ENCODE measurements around the gene SHISA5. TPM values are rescaled to one million over a fixed set of nuclear protein-coding genes. Genes with fewer than 3 reads are reported as not detected.

SHISA5 gene
- polyA plus RNA-seq, 2 of the 4 experiments (the other 2 are of a cell fraction) = 87.5 to 94.3 TPM

DNA sequence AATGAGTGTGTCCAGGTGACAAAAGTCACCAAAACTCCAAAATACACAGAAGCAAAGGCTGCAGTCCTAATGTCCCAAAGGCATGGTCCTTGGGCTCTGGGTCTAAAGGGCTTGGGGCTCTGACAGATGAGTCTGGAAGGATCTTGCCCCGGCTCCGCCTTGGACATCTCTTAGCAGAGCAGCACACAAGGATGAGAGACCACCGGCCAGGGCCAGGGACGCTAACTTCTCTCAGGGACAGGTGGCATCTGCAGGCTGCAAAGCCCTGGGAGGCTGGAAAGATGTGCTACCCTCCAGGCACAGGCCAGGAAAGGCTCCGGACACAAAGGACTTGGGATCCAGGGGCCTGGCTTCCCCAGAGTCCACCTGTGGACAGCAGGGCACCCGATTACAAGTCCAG is 14.1 kb upstream of the SHISA5 start:
- CTCF ChIA-PET = no interaction called here
- Histone ChIP-seq H3K9me3 (no peaks in the 10 kb centered on the region), H3K4me3 (no peak overlapping the region), H3K4me2 (no peak overlapping the region), H3K27ac (no peak overlapping the region), H3K4me1 (no peaks in the 10 kb centered on the region)
- no peak; a peak in 1 of 6 replicates for ATAC-seq
- TF ChIP-seq JUNB (IDR thresholded peaks at IDR 0.05) (no peak), RCOR1 (IDR thresholded peaks at IDR 0.05; ENCODE audit: low read depth, low read length) (no peak), RARB (CRISPR knock-in tag; IDR thresholded peaks at IDR 0.05) (no peak), KDM5A (IDR thresholded peaks at IDR 0.05) (no peak), CBX8 (IDR thresholded peaks at IDR 0.05) (no peak), ZNF302 (CRISPR knock-in tag; IDR thresholded peaks at IDR 0.05) (no peak), ZSCAN20 (CRISPR knock-in tag; IDR thresholded peaks at IDR 0.05) (no peak), NFE2L2 (conservative IDR thresholded peaks at IDR 0.05; ENCODE audit: low read length) (no peak), HOXB5 (CRISPR knock-in tag; IDR thresholded peaks at IDR 0.05) (no peak), HDAC2 (IDR thresholded peaks at IDR 0.05) (no peak), KDM1A (IDR thresholded peaks at IDR 0.05; ENCODE audit: low read depth) (no peak), GATA3 (IDR thresholded peaks at IDR 0.05; ENCODE audit: borderline replicate concordance) (no peak), HEYL (CRISPR knock-in tag; IDR thresholded peaks at IDR 0.05) (no peak), JUN (IDR thresholded peaks at IDR 0.05) (no peak), EP300 (IDR thresholded peaks at IDR 0.05) (no peak), MAZ (IDR thresholded peaks at IDR 0.05; ENCODE audit: borderline replicate concordance, low read depth, low read length) (no peak)
- TF ChIP-seq, protein P1, sequence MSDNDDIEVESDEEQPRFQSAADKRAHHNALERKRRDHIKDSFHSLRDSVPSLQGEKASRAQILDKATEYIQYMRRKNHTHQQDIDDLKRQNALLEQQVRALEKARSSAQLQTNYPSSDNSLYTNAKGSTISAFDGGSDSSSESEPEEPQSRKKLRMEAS (IDR thresholded peaks at IDR 0.05) = no peak
- TF ChIP-seq, protein P2, sequence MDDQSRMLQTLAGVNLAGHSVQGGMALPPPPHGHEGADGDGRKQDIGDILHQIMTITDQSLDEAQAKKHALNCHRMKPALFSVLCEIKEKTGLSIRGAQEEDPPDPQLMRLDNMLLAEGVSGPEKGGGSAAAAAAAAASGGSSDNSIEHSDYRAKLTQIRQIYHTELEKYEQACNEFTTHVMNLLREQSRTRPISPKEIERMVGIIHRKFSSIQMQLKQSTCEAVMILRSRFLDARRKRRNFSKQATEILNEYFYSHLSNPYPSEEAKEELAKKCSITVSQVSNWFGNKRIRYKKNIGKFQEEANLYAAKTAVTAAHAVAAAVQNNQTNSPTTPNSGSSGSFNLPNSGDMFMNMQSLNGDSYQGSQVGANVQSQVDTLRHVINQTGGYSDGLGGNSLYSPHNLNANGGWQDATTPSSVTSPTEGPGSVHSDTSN (IDR thresholded peaks at IDR 0.05) = no peak
- 80% methylated on average over 4 of the region's 6 CpGs for WGBS (ENCODE audit: missing lambda C conversion rate)
- DNase-seq (ENCODE audit: low read depth in 1 of 2, low spot score in 1 of 2) = no peak
- POLR2A ChIA-PET = no interaction called here
- FAIRE-seq = no peak

DNA sequence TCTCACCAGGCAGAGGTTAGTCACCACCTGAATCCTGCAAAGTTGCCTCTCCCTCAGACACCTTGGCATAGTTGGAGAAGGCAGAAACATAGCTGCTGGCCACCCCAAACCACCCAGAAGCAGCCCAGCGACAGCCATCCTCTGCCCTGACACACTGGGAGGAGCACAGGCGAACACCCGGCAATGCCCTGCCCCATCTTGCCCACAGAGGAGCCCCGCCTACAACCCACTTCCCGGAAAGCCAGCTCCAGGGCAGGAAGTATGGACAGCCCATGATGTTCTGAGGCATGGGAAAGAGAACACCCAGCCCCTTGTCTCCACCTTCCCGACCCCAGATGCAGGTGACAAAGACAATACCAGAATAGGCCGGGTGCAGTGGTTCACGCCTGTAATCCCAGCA is 12.6 kb upstream of the SHISA5 start:
- H3K27ac ChIP-seq = no peak overlapping the region
- H3K4me1 ChIP-seq = no peaks in the 10 kb centered on the region
- ChIA-PET POLR2A (no interaction called here), CTCF (interaction anchor here (1.7 kb wide), 1 partner anchor 9 kb away, joined by 6 read pairs; no protein-coding TSS in a partner anchor)
- ATAC-seq = no peak
- FAIRE-seq = no peak
- no peak overlapping the region for H3K4me3 ChIP-seq
- H3K9me3 ChIP-seq = no peaks in the 10 kb centered on the region
- 79% methylated on average over 6 of the region's 8 CpGs for WGBS (ENCODE audit: missing lambda C conversion rate)
- DNase-seq (ENCODE audit: low read depth in 1 of 2, low spot score in 1 of 2) = no peak
- H3K4me2 ChIP-seq = no peak overlapping the region
- TF ChIP-seq BHLHE40 (IDR thresholded peaks at IDR 0.05; ENCODE audit: low read depth, low read length) (no peak), RNF2 (IDR thresholded peaks at IDR 0.05; ENCODE audit: borderline replicate concordance, low read depth) (no peak), FOSB (CRISPR knock-in tag; IDR thresholded peaks at IDR 0.05) (no peak), ZSCAN20 (CRISPR knock-in tag; IDR thresholded peaks at IDR 0.05) (no peak), TP53 (CRISPR knock-in tag; IDR thresholded peaks at IDR 0.05) (no peak), POLR2A (IDR thresholded peaks at IDR 0.05; ENCODE audit: low read length) (no peak), CBX8 (IDR thresholded peaks at IDR 0.05) (no peak), ESRRA (IDR thresholded peaks at IDR 0.05; ENCODE audit: borderline replicate concordance, low read length) (no peak)
- TF ChIP-seq, protein P3, sequence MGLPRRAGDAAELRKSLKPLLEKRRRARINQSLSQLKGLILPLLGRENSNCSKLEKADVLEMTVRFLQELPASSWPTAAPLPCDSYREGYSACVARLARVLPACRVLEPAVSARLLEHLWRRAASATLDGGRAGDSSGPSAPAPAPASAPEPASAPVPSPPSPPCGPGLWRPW (IDR thresholded peaks at IDR 0.05) = no peak

DNA sequence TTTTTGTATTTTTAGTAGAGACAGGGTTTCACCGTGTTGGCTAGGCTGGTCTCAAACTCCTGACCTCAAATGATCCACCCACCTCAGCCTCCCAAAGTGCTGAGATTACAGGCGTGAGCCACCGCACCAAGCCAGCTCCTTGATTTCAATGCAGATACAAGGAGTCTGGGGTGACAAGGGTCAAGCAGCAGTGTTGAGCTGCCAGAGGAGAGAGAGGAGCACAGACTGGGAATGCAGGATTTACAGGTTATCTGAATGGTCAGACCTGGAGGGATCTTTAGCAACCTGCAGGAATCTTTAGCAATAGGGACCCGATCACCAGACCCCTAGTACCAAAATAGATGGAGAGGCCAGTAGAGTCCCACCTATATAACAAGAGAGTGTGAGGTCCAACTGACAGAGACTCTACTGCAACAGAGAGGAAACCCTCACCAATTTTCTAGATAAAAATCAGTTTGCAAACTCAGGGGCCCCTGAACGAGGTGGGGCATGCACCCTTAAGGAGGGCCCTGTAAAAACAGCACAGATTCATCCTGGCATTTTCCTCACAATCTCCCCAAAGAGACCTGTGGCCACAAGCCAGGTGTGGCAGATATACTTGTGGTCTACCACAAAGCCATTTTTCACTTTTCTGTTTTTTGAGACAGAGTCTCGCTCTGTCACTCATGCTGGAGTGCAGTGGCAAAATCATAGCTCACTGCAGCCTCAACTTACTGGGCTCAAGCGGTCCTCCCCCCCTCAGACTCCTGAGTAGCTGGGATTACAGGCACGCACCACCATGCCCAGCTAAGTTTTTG is 10.7 kb upstream of the SHISA5 start:
- Histone ChIP-seq H3K4me3 (no peak overlapping the region), H3K9me3 (no peaks in the 10 kb centered on the region), H3K27ac (no peak overlapping the region), H3K4me1 (no peaks in the 10 kb centered on the region), H3K4me2 (no peak overlapping the region)
- ChIA-PET POLR2A (no interaction called here), CTCF (interaction anchor here (1.3 kb wide), 1 partner anchor 42 kb away, joined by 3 read pairs; no protein-coding TSS in a partner anchor)
- DNase-seq (ENCODE audit: low read depth in 1 of 2, low spot score in 1 of 2) (no peak), FAIRE-seq (no peak), ATAC-seq (no peak)
- 80% methylated on average over 6 of the region's 8 CpGs for WGBS (ENCODE audit: missing lambda C conversion rate)
- TF ChIP-seq, protein P4, sequence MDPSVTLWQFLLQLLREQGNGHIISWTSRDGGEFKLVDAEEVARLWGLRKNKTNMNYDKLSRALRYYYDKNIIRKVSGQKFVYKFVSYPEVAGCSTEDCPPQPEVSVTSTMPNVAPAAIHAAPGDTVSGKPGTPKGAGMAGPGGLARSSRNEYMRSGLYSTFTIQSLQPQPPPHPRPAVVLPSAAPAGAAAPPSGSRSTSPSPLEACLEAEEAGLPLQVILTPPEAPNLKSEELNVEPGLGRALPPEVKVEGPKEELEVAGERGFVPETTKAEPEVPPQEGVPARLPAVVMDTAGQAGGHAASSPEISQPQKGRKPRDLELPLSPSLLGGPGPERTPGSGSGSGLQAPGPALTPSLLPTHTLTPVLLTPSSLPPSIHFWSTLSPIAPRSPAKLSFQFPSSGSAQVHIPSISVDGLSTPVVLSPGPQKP (IDR thresholded peaks at IDR 0.05; ENCODE audit: low read depth, low read length) = no peak
- TF ChIP-seq, protein P5, sequence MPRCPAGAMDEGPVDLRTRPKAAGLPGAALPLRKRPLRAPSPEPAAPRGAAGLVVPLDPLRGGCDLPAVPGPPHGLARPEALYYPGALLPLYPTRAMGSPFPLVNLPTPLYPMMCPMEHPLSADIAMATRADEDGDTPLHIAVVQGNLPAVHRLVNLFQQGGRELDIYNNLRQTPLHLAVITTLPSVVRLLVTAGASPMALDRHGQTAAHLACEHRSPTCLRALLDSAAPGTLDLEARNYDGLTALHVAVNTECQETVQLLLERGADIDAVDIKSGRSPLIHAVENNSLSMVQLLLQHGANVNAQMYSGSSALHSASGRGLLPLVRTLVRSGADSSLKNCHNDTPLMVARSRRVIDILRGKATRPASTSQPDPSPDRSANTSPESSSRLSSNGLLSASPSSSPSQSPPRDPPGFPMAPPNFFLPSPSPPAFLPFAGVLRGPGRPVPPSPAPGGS (IDR thresholded peaks at IDR 0.05) = no peak
- TF ChIP-seq TFCP2L1 (CRISPR knock-in tag; IDR thresholded peaks at IDR 0.05) = no peak
- TF ChIP-seq FOSB (CRISPR knock-in tag; IDR thresholded peaks at IDR 0.05) = no peak
- TF ChIP-seq, protein P6, sequence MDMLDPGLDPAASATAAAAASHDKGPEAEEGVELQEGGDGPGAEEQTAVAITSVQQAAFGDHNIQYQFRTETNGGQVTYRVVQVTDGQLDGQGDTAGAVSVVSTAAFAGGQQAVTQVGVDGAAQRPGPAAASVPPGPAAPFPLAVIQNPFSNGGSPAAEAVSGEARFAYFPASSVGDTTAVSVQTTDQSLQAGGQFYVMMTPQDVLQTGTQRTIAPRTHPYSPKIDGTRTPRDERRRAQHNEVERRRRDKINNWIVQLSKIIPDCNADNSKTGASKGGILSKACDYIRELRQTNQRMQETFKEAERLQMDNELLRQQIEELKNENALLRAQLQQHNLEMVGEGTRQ (IDR thresholded peaks at IDR 0.05) = no peak
- no peak for TF ChIP-seq HOXA7 (CRISPR knock-in tag; IDR thresholded peaks at IDR 0.05)
- TF ChIP-seq HOXB13 (CRISPR knock-in tag; IDR thresholded peaks at IDR 0.05; ENCODE audit: low read depth) = no peak
- TF ChIP-seq NFE2L2 (conservative IDR thresholded peaks at IDR 0.05; ENCODE audit: low read length) = no peak
- TF ChIP-seq RNF2 (IDR thresholded peaks at IDR 0.05; ENCODE audit: borderline replicate concordance, low read depth) = no peak
- no peak for TF ChIP-seq RFX5 (IDR thresholded peaks at IDR 0.05)
- TF ChIP-seq MYC (IDR thresholded peaks at IDR 0.05; ENCODE audit: borderline replicate concordance, low read length) = no peak

Measured in A549 (cell line).